NT2/D1 (cell line): ENCODE data around the gene PPTC7.
"Not testable (repeated sequence)": the region's sequence is repeated elsewhere in the genome, so short reads cannot be mapped to it uniquely, and the experiment has no call there.

Experiments used
- DNase-seq: peaks from one replicate; pipeline ENCODE4 v3.0.0-alpha.2; 2011; ENCODE audit warnings: low read depth, low spot score
- H3K27me3 ChIP-seq: 2 replicates; pipeline ENCODE4 v1.6.0; 2011; ENCODE audit warnings: mild to moderate bottlenecking; ENCODE audit not compliant: insufficient read length, insufficient read depth
- H3K36me3 ChIP-seq: 2 replicates; pipeline ENCODE4 v1.6.1; 2011; ENCODE audit warnings: mild to moderate bottlenecking, low read length, mixed read lengths; ENCODE audit not compliant: insufficient read depth, insufficient read length
- H3K4me1 ChIP-seq: 2 replicates; pipeline ENCODE4 v1.5.1; 2011; ENCODE audit not compliant: insufficient read depth, insufficient read length
- H3K4me3 ChIP-seq: 2 replicates; pipeline ENCODE4 v1.5.1; 2011; ENCODE audit warnings: low read depth; ENCODE audit not compliant: insufficient read length
- H3K9ac ChIP-seq: 2 replicates; pipeline ENCODE4 v1.6.0; 2011; ENCODE audit warnings: low read depth; ENCODE audit not compliant: insufficient read length
- H3K9me3 ChIP-seq: 2 replicates; pipeline ENCODE4 v1.5.1; 2011; ENCODE audit warnings: mild to moderate bottlenecking, low read length; ENCODE audit not compliant: insufficient read depth
- SUZ12 ChIP-seq: IDR thresholded peaks from 2 replicates; pipeline ENCODE4 v1.6.1; 2011; ENCODE audit not compliant: insufficient read length, insufficient read depth; ENCODE audit errors: extremely low read depth
- YY1 ChIP-seq: IDR thresholded peaks from 2 replicates; pipeline ENCODE4 v1.6.1; 2011; ENCODE audit not compliant: insufficient read length, insufficient read depth
- ZNF274 ChIP-seq: IDR thresholded peaks from 2 replicates; pipeline ENCODE4 v1.6.1; 2011; ENCODE audit warnings: mild to moderate bottlenecking, low read depth, low read length

The PPTC7 gene

DNA sequence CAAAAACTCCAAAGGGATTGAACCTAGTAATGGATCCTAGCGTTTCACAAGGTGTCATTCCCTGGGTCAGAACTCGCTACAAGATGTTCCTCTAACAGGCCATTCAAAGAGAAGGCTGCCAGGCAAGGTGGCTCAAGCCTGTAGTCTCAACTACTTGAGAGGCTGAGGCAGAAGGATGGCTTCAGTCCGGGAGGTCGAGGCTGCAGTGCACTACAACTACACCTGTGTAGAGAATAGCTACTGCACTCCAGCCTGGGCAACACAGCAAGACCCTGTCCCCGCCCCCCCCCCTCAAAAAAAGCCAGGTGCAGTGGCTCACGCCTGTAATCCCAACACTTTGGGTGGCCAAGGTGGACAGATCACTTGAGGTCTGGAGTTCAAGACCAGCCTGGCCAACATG, 14.4 kb downstream of the PPTC7 start:
- no peaks in the 10 kb centered on the region for H3K27me3 ChIP-seq
- no peaks in the 10 kb centered on the region for H3K36me3 ChIP-seq
- TF ChIP-seq SUZ12 (no peak), ZNF274 (no peak), YY1 (no peak)
- H3K9ac ChIP-seq, result no peak overlapping the region
- H3K4me1 ChIP-seq, result peaks cover 7% of the 10 kb centered on the region
- H3K9me3 ChIP-seq, result peaks cover 43% of the 10 kb centered on the region
- DNase-seq, result no peak
- H3K4me3 ChIP-seq, result no peak overlapping the region

DNA sequence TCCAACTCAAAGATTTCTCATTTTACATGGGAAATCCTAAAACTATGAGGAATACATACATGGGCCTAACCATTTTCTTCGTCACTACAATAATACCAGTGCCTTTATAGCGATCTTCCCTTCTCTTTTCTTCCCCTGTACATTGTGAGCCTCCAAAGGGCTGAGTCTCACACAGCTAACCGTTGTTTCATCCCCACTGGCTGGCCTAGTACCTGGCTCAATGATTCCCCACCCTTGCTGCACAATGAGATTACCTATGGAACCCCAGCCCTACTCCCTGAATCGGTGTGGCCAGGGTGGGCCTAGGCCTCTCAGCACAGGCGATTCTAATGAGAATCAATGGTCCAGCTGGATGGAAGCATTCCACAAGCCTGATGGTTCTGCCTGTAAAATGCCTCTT, 16.1 kb downstream of the PPTC7 start:
- Histone ChIP-seq H3K9ac (no peak overlapping the region), H3K27me3 (no peaks in the 10 kb centered on the region), H3K36me3 (no peaks in the 10 kb centered on the region), H3K4me1 (peaks cover 7% of the 10 kb centered on the region), H3K9me3 (peaks cover 30% of the 10 kb centered on the region), H3K4me3 (no peak overlapping the region)
- no peak for DNase-seq
- TF ChIP-seq YY1, result no peak
- no peak for TF ChIP-seq ZNF274
- no peak for TF ChIP-seq SUZ12

DNA sequence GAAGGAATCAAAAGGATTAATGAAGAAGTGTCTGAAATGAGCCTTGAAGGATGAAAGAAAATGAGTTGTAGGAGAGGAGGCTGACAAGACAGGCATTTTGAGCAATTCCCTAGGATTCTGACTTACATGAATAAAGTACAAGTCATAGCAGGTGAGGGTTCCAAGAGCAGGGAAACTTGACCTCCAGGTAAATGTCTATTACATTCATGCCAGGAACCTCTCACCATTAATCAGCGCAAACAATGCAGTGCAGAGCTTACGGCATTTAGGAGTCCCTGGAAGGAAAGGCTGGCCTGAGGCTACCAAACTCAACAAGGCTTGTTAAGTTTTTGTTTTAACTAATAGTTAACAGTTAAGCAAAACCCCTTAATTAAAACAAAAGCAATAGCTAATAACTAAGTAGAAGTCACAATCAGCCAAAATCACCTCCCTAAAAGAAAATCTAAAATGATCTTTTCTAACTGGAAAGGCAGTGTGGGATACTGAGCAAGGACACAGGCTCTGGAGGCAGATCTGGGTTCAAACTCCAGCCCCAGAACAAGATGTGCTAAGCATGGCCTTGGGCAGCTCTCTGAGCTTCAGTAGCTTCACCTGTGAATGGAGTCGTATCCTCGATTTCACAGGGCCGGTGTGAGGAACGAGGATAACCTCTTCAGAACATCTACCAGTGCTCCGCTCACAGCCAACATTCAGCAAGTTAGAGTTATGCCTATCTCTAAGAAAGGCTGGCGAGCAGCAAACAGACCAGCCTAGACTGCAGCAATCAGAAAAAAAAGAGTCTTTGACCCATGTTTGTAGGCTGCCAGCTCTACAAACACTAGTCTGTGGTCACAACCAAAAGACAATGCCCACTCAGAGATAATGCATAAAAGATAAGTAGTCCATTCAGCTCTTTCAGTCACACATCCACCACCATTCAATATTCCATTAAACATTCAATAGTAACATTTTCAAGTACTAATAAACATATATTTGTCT, 16.9 kb downstream of the PPTC7 start:
- H3K9me3 ChIP-seq, result peaks cover 22% of the 10 kb centered on the region
- no peak for TF ChIP-seq ZNF274
- no peak for TF ChIP-seq SUZ12
- TF ChIP-seq YY1, result no peak

DNA sequence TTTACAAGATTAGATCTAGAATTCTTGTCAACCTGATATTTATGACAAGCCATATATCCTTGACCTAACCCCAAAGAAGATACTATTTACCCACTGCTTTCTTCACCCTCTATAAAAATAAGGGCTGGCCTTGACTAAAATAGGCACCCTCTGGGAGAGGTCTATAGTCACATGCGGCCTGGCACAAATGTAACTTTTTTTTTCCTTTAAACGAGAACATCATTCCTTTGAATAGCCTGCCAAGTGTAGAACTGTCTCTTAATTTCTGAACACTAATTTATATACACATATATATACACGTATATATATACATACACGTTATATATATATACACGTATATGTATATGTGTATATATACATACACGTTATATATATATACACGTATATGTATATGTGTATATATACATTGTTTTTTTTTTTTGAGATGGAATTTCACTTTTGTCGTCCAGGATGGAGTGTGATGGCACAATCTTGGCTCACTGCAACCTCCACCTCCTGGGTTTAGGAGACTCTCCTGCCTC, 18.6 kb downstream of the PPTC7 start:
- Histone ChIP-seq H3K36me3 (no peaks in the 10 kb centered on the region), H3K9ac (no peak overlapping the region), H3K27me3 (no peaks in the 10 kb centered on the region), H3K4me1 (peaks cover 7% of the 10 kb centered on the region), H3K4me3 (no peak overlapping the region), H3K9me3 (peaks cover 17% of the 10 kb centered on the region)
- TF ChIP-seq SUZ12 (no peak), ZNF274 (no peak), YY1 (no peak)
- DNase-seq, result no peak

More for the DNA sequence above, 16.9 kb downstream of the PPTC7 start:
- no peaks in the 10 kb centered on the region for H3K36me3 ChIP-seq
- no peak overlapping the region for H3K9ac ChIP-seq
- no peak for DNase-seq
- H3K4me1 ChIP-seq, result peaks cover 7% of the 10 kb centered on the region
- no peak overlapping the region for H3K4me3 ChIP-seq
- no peaks in the 10 kb centered on the region for H3K27me3 ChIP-seq

DNA sequence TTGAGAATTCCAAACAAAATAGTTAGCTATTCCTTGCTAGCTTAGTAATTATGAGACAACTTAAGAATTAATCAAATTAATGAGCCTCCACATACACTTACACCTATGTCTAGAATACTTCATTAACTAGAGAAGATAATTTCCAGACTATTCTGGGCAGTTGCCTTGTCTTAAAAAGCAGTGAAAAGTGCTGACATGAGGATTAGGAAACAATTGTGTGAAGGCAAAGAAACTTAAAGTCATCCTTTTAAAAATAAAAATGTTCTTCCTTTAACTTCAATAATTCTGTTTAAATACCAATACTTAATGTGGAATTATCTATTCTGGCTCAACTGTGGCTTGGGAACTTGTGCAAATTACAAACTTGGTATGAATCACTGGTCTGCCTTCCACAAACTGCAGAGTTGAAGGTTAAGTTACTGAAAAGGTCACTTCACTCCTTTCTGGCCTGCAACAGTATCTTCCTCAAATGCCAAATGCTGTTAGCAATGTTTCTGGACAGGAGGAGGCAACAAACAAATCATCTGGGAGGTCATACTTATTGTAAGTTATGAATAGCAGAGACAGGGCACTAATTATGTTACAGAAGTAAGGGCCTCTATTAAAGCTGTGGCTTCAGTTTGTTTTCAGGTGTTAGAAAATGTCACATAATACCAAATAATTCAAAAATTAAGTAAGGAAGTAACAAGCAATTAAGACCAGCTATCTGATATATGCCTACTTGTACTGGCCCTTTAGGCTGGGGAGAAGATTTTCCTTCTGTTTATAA, 19.2 kb downstream of the PPTC7 start:
- Histone ChIP-seq H3K36me3 (no peaks in the 10 kb centered on the region), H3K27me3 (no peaks in the 10 kb centered on the region), H3K9ac (no peak overlapping the region), H3K4me1 (peaks cover 7% of the 10 kb centered on the region), H3K4me3 (no peak overlapping the region), H3K9me3 (peaks cover 11% of the 10 kb centered on the region)
- no peak for DNase-seq
- TF ChIP-seq ZNF274 (no peak), SUZ12 (no peak), YY1 (no peak)

DNA sequence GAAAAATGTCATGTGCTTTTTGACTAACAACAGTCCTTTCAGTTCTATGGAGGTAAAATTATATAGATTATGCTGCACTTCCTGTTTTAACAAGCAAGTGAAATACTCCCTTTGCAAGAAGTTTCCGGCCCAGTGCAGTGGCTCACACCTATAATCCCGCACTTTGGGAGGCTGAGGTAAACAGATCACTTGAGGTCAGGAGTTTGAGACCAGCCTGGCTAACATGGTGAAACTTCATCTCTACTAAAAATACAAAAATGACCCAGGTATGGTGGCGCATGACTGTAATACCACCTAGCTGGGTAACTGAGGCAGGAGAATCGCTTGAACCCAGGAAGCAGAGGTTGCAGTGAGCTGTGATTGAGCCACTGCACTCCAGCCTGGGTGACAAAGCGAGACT, 20.7 kb downstream of the PPTC7 start:
- H3K36me3 ChIP-seq, H3K4me3 ChIP-seq, DNase-seq, H3K9me3 ChIP-seq, H3K27me3 ChIP-seq, H3K4me1 ChIP-seq, H3K9ac ChIP-seq: not testable (repeated sequence)

DNA sequence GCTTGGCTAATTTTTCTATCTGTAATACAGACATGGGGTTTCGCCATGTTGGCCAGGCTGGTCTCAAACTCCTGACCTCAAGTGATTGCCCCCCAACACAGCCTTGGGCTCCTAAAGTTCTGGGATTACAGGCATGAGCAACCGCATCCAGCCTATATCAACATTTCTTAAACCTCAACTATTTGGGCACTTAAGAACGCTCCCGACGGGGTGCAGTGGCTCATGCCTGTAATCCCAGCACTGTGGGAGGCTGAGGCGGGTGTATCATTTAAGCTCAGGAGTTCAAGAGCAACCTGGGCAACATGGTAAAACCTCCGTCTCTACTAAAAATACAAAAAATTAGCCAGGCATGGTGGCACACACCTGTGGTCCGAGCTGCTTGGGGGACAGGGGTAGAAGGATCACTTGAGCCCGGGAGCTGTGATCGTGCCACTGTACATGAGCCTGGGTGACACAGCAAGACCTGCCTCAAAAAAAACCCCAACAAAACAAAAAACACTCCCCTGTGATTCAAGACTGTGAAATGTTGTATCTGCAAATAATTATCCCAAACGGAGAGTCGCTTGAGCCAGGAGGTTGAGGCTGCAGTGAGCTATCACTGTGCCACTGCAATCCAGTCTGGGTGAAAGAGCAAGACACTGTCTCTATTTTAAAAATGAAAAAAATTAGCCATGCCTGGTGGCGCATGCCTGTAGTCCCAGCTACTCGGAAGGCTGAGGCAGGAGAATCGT, 21.5 kb downstream of the PPTC7 start:
- Histone ChIP-seq H3K36me3 (no peaks in the 10 kb centered on the region), H3K9ac (no peak overlapping the region), H3K4me1 (peaks cover 4% of the 10 kb centered on the region), H3K9me3 (no peaks in the 10 kb centered on the region), H3K4me3 (no peak overlapping the region), H3K27me3 (no peaks in the 10 kb centered on the region)
- no peak for DNase-seq
- TF ChIP-seq ZNF274, result no peak
- TF ChIP-seq YY1, result no peak
- TF ChIP-seq SUZ12, result no peak
